ENCODE results near the gene BICD2. TPM values are rescaled to one million over a fixed set of nuclear protein-coding genes. Genes with fewer than 3 reads are reported as not detected.

BICD2 gene
- total and polyA plus RNA-seq, 2 of the 8 experiments (the other 6 are each of a cell fraction or from before 2014, with no cell fraction given) = 6.6 to 22.8 TPM

GRCh38 chr9:92661743-92662142 is 102.9 kb downstream of the BICD2 start:
- Histone ChIP-seq H2AFZ (ENCODE audit: low read length) (no peak overlapping the region), H4K91ac (replicated peaks; ENCODE audit: insufficient read length, low read length) (no peak overlapping the region), H2BK20ac (ENCODE audit: low read length) (no peak overlapping the region), H3K27me3 (replicated peaks in 1 of 4; ENCODE audit: control insufficient read depth in 3 of 4, extremely low read depth in 1 of 4, insufficient read depth in 3 of 4, low read length in 3 of 4) (no peaks in the 10 kb centered on the region), H3K4me3 (ENCODE audit: extremely low read depth in 1 of 4, insufficient read depth in 2 of 4, low read depth in 3 of 4, low read length in 4 of 4) (no peak overlapping the region), H3K23me2 (ENCODE audit: low read depth, low read length) (no peaks in the 10 kb centered on the region), H2AK5ac (ENCODE audit: low read depth, low read length) (no peak overlapping the region), H3K79me2 (ENCODE audit: control insufficient read depth in 1 of 2, insufficient read depth in 2 of 2, low read length in 2 of 2) (peaks cover 0 to 62% of the 10 kb centered on the region in 2 experiments; a peak in 3 of 4 replicates), H3K4me2 (ENCODE audit: insufficient read depth in 1 of 2, low read depth in 2 of 2, low read length in 2 of 2) (no peak overlapping the region), H3K27ac (ENCODE audit: low read depth, low read length) (no peak overlapping the region), H2BK5ac (ENCODE audit: low read depth, low read length) (no peak overlapping the region), H2BK120ac (replicated peaks; ENCODE audit: low read depth, low read length) (no peak overlapping the region), H4K8ac (ENCODE audit: extremely low read depth, insufficient read depth, low read length) (no peak overlapping the region), H4K20me1 (replicated peaks in 1 of 2; ENCODE audit: control insufficient read depth in 1 of 2, insufficient read depth in 2 of 2, low read length in 2 of 2) (peaks cover 4 to 20% of the 10 kb centered on the region in 2 experiments), H3K14ac (ENCODE audit: insufficient read length) (no peak overlapping the region), H3K23ac (ENCODE audit: insufficient read length) (no peak overlapping the region), H2BK12ac (ENCODE audit: low read depth, low read length) (no peak overlapping the region), H3K4ac (replicated peaks; ENCODE audit: insufficient read length, low read depth, low read length) (no peak overlapping the region), H3K79me1 (ENCODE audit: low read depth, low read length) (peaks cover 27% of the 10 kb centered on the region), H3K9me3 (ENCODE audit: insufficient read depth in 2 of 2, low read depth in 1 of 2, low read length in 1 of 2) (no peaks in the 10 kb centered on the region), H3K18ac (ENCODE audit: extremely low read depth, low read length) (no peak overlapping the region), H3K56ac (replicated peaks; ENCODE audit: insufficient read length, low read depth, low read length) (no peak overlapping the region), H4K5ac (ENCODE audit: insufficient read length, low read depth, low read length) (no peak overlapping the region), H3K9ac (replicated peaks in 1 of 4; ENCODE audit: extremely low read depth in 1 of 4, low read depth in 3 of 4, low read length in 3 of 4) (no peak overlapping the region), H2BK15ac (ENCODE audit: low read length) (no peak overlapping the region), H3K36me3 (ENCODE audit: control insufficient read depth in 2 of 4, insufficient read depth in 4 of 4, low read length in 3 of 4) (peaks cover 0 to 4% (median 0%) of the 10 kb centered on the region in 4 experiments; a peak in 1 of 8 replicates), H3K4me1 (replicated peaks in 1 of 4; ENCODE audit: control insufficient read depth in 3 of 4, insufficient read depth in 4 of 4, low read length in 3 of 4) (peaks cover 0 to 14% (median 8%) of the 10 kb centered on the region in 4 experiments; a peak in 4 of 7 replicates)
- CTCF ChIA-PET (ENCODE audit: partially characterized antibody) = interaction anchor here (0.6 to 1.3 kb wide), 3 partner anchors 25 to 347 kb away, joined by 3 to 5 read pairs (median 3); partner anchors contain the start of gene CENPP
- no peak for DNase-seq (ENCODE audit: low read depth in 1 of 2, low spot score in 2 of 2)
- 90% methylated on average over 4 of the region's 4 CpGs; no CpG with 5 or more reads in 1 of the 2 experiments for WGBS, 2 experiments (ENCODE audit: extremely low coverage in 1 of 2, insufficient coverage in 1 of 2, insufficient read length in 1 of 2, insufficient replicate concordance in 2 of 2, low coverage in 1 of 2, low lambda C conversion rate in 2 of 2, missing lambda C conversion rate in 1 of 2)
- POLR2A ChIA-PET (ENCODE audit: partially characterized antibody) = interaction anchor here (0.6 kb wide), 1 partner anchor 204 kb away, joined by 3 read pairs; no protein-coding TSS in a partner anchor
- no peak for FAIRE-seq
- TF ChIP-seq SP1 (IDR thresholded peaks at IDR 0.05; ENCODE audit: low read depth, low read length) (no peak), BRCA1 (IDR thresholded peaks at IDR 0.05; ENCODE audit: low read depth, low read length) (no peak), SIX5 (IDR thresholded peaks at IDR 0.05; ENCODE audit: low read depth, low read length) (no peak), FOSL1 (IDR thresholded peaks at IDR 0.05; ENCODE audit: insufficient read depth, low read depth, low read length) (no peak), CREB1 (IDR thresholded peaks at IDR 0.05) (no peak), JUND (IDR thresholded peaks at IDR 0.05; ENCODE audit: low read length) (no peak), EZH2 (IDR thresholded peaks at IDR 0.05; ENCODE audit: low read depth, low read length, severe bottlenecking) (no peak), SIN3A (conservative IDR thresholded peaks at IDR 0.05 in 1 of 2, IDR thresholded peaks at IDR 0.05 in 1 of 2; ENCODE audit: low read depth in 1 of 2, low read length in 2 of 2) (no peak), POLR2A (IDR thresholded peaks at IDR 0.05; ENCODE audit: control extremely low read depth in 1 of 2, low read depth in 2 of 2, low read length in 2 of 2) (no peak), HDAC2 (IDR thresholded peaks at IDR 0.05; ENCODE audit: borderline replicate concordance in 1 of 2, low read depth in 2 of 2, low read length in 2 of 2) (no peak)

All from H1 (cell line).